H1 (cell line): ENCODE data around the gene ZNF429. TPM values are rescaled to one million over a fixed set of nuclear protein-coding genes. Genes with fewer than 3 reads are reported as not detected.

ENCODE experiments used
- CEBPB ChIP-seq: IDR thresholded peaks from 2 replicates; pipeline ENCODE4 v1.6.1; 2012; ENCODE audit warnings: low read depth, low read length
- CHD2 ChIP-seq: IDR thresholded peaks from 2 replicates; pipeline ENCODE4 v1.6.1; 2012; ENCODE audit warnings: low read length, improper control_type of control experiment
- FOSL1 ChIP-seq: IDR thresholded peaks from 2 replicates; pipeline ENCODE4 v1.6.1; 2011; ENCODE audit warnings: mild to moderate bottlenecking, low read depth, low read length, moderate library complexity; ENCODE audit not compliant: insufficient read depth
- HDAC2 ChIP-seq, 2 experiments: fragments of 300-600 bp in 1 of 2; sonication (generic) in 1 of 2; IDR thresholded peaks; 2 replicates each; pipeline ENCODE4 v1.6.1; 2011 to 2012; ENCODE audit warnings: low read depth in 2 of 2, low read length in 2 of 2, mild to moderate bottlenecking in 2 of 2, moderate library complexity in 2 of 2, borderline replicate concordance in 1 of 2, inconsistent platforms in 1 of 2
- HDAC6 ChIP-seq: IDR thresholded peaks from one replicate; pipeline ENCODE4 v1.7.1; 2012; ENCODE audit warnings: low read depth, mild to moderate bottlenecking, inconsistent platforms, low read length, moderate library complexity
- NRF1 ChIP-seq: IDR thresholded peaks from 2 replicates; pipeline ENCODE4 v1.6.1; 2011; ENCODE audit warnings: mild to moderate bottlenecking, low read depth, low read length, improper control_type of control experiment
- RAD21 ChIP-seq, 2 experiments: IDR thresholded peaks in 1 of 2; conservative IDR thresholded peaks in 1 of 2; 2 replicates each; pipeline ENCODE4 v1.6.1; 2011; ENCODE audit warnings: low read depth in 2 of 2, low read length in 2 of 2, improper control_type of control experiment in 1 of 2, inconsistent platforms in 1 of 2, mild to moderate bottlenecking in 1 of 2, moderate library complexity in 1 of 2
- RXRA ChIP-seq: IDR thresholded peaks from 2 replicates; pipeline ENCODE4 v1.6.1; 2011; ENCODE audit warnings: low read depth, mild to moderate bottlenecking, low read length, moderate library complexity; ENCODE audit not compliant: insufficient read depth
- SIRT6 ChIP-seq: IDR thresholded peaks from one replicate; pipeline ENCODE4 v1.7.1; 2012; ENCODE audit warnings: low read length, inconsistent platforms
- SP1 ChIP-seq: IDR thresholded peaks from 2 replicates; pipeline ENCODE4 v1.6.1; 2011; ENCODE audit warnings: low read depth, low read length
- SUZ12 ChIP-seq: fragments of 200-600 bp; sonication (generic); IDR thresholded peaks from 2 replicates; pipeline ENCODE4 v1.6.1; 2012; ENCODE audit warnings: mild to moderate bottlenecking, inconsistent platforms, low read length, moderate library complexity, mixed read lengths
- TBP ChIP-seq: IDR thresholded peaks from 2 replicates; pipeline ENCODE4 v1.6.1; 2011; ENCODE audit warnings: low read depth, low read length, improper control_type of control experiment
- polyA plus RNA-seq, 7 experiments: library from polyadenylated mRNA; depleted of rRNA in 3 of 7; stranded (reverse) in 5 of 7; unstranded in 2 of 7; fragments of >200 nt in 5 of 7; fragments of 200-250 nt in 2 of 7; gene quantifications; 1 replicate in 5 of 7; 2 replicates in 1 of 7; 4 replicates in 1 of 7; pipeline versions ENCODE4 v1.2.1 to v1.2.3, GENCODE V29; 2011 to 2013; ENCODE audit warnings: missing spikeins in 2 of 7, mixed read lengths in 2 of 7
- total RNA-seq: library from RNA; stranded (reverse); fragmentation: NEBNext Ultra II Directional; extraction: Animal tissue kit (Norgen Biotek cat#: 25700); gene quantifications from 2 replicates; pipeline ENCODE4 v1.2.1, GENCODE V29; 2021
- TF ChIP-seq, protein P1 (sequence below): IDR thresholded peaks from 2 replicates; pipeline ENCODE4 v1.6.1; 2011; ENCODE audit warnings: low read depth, mild to moderate bottlenecking, low read length; ENCODE audit not compliant: insufficient read depth

The ZNF429 gene
- total and polyA plus RNA-seq, 2 of the 8 experiments (the other 6 are each of a cell fraction or from before 2014, with no cell fraction given) = 10.9 to 15.0 TPM

GRCh38 chr19:21505459-21506451 is at the start of gene ZNF429 (continued):
- peak; percentile 82 for TF ChIP-seq TBP
- no peak for TF ChIP-seq RXRA
- no peak for TF ChIP-seq NRF1
- TF ChIP-seq CHD2 = no peak
- no peak for TF ChIP-seq SUZ12
- peak; percentile 92 for TF ChIP-seq CEBPB
- TF ChIP-seq SP1 = peak; percentile 67
- TF ChIP-seq HDAC2 (IDR thresholded peaks at IDR 0.05; ENCODE audit: borderline replicate concordance in 1 of 2, low read depth in 2 of 2, low read length in 2 of 2) = no peak; a peak in 1 of 4 replicates
- TF ChIP-seq RAD21 (IDR thresholded peaks at IDR 0.05 in 1 of 2, conservative IDR thresholded peaks at IDR 0.05 in 1 of 2; ENCODE audit: low read depth in 2 of 2, low read length in 2 of 2) = peak in 1 of 2 experiments; percentile 20; a peak in 3 of 4 replicates
- TF ChIP-seq SIRT6 = no peak
- TF ChIP-seq FOSL1 = no peak
- no peak for TF ChIP-seq HDAC6
- TF ChIP-seq, protein P1, sequence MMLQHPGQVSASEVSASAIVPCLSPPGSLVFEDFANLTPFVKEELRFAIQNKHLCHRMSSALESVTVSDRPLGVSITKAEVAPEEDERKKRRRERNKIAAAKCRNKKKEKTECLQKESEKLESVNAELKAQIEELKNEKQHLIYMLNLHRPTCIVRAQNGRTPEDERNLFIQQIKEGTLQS = no peak
